ENCODE results near the gene TBC1D2B. TPM values are rescaled to one million over a fixed set of nuclear protein-coding genes. Genes with fewer than 3 reads are reported as not detected.

The TBC1D2B gene
- total RNA-seq, 1 donor from 2014 or later, result 69.3 TPM

GRCh38 chr15:78102741-78103140 is 25.2 kb upstream of the TBC1D2B start:
- TF ChIP-seq CTCF (IDR thresholded peaks at IDR 0.05), result no peak
- no peak overlapping the region for H3K27ac Mint-ChIP-seq (ENCODE audit: unreplicated experiment)
- no peaks in the 10 kb centered on the region for H3K27me3 Mint-ChIP-seq (ENCODE audit: unreplicated experiment)
- no peaks in the 10 kb centered on the region for H3K36me3 Mint-ChIP-seq (ENCODE audit: unreplicated experiment)
- no peak overlapping the region for H3K4me3 Mint-ChIP-seq (ENCODE audit: unreplicated experiment)
- DNase-seq (ENCODE audit: extremely low spot score, unreplicated experiment), result no peak
- no peaks in the 10 kb centered on the region for H3K9me3 Mint-ChIP-seq (ENCODE audit: unreplicated experiment)
- peaks cover 14% of the 10 kb centered on the region for H3K4me1 Mint-ChIP-seq (ENCODE audit: unreplicated experiment)

- no peak overlapping the region for H3K27ac Mint-ChIP-seq (ENCODE audit: unreplicated experiment)
- no peaks in the 10 kb centered on the region for H3K27me3 Mint-ChIP-seq (ENCODE audit: unreplicated experiment)
- TF ChIP-seq CTCF (IDR thresholded peaks at IDR 0.05), result no peak
- no peak for DNase-seq (ENCODE audit: extremely low spot score, unreplicated experiment)
- H3K4me1 Mint-ChIP-seq (ENCODE audit: unreplicated experiment), result peaks cover 14% of the 10 kb centered on the region
- no peaks in the 10 kb centered on the region for H3K9me3 Mint-ChIP-seq (ENCODE audit: unreplicated experiment)
- no peaks in the 10 kb centered on the region for H3K36me3 Mint-ChIP-seq (ENCODE audit: unreplicated experiment)
- H3K4me3 Mint-ChIP-seq (ENCODE audit: unreplicated experiment), result no peak overlapping the region
Measured at GRCh38 chr15:78102211-78102610, 24.7 kb upstream of the TBC1D2B start.

- no peak overlapping the region for H3K27ac Mint-ChIP-seq (ENCODE audit: unreplicated experiment)
- no peaks in the 10 kb centered on the region for H3K36me3 Mint-ChIP-seq (ENCODE audit: unreplicated experiment)
- H3K4me3 Mint-ChIP-seq (ENCODE audit: unreplicated experiment), result no peak overlapping the region
- H3K4me1 Mint-ChIP-seq (ENCODE audit: unreplicated experiment), result peaks cover 14% of the 10 kb centered on the region
- no peaks in the 10 kb centered on the region for H3K9me3 Mint-ChIP-seq (ENCODE audit: unreplicated experiment)
- H3K27me3 Mint-ChIP-seq (ENCODE audit: unreplicated experiment), result no peaks in the 10 kb centered on the region
- DNase-seq (ENCODE audit: extremely low spot score, unreplicated experiment), result no peak
- no peak for TF ChIP-seq CTCF (IDR thresholded peaks at IDR 0.05)
Measured at GRCh38 chr15:78101423-78102105, 24.1 kb upstream of the TBC1D2B start.

GRCh38 chr15:78100886-78101285 is 23.4 kb upstream of the TBC1D2B start:
- Mint-ChIP-seq H3K36me3 (ENCODE audit: unreplicated experiment) (no peaks in the 10 kb centered on the region), H3K27ac (ENCODE audit: unreplicated experiment) (no peak overlapping the region), H3K4me1 (ENCODE audit: unreplicated experiment) (peaks cover 14% of the 10 kb centered on the region), H3K27me3 (ENCODE audit: unreplicated experiment) (no peaks in the 10 kb centered on the region), H3K9me3 (ENCODE audit: unreplicated experiment) (no peaks in the 10 kb centered on the region), H3K4me3 (ENCODE audit: unreplicated experiment) (no peak overlapping the region)
- no peak for DNase-seq (ENCODE audit: extremely low spot score, unreplicated experiment)
- TF ChIP-seq CTCF (IDR thresholded peaks at IDR 0.05), result no peak

- no peak for TF ChIP-seq CTCF (IDR thresholded peaks at IDR 0.05)
- Mint-ChIP-seq H3K27ac (ENCODE audit: unreplicated experiment) (no peak overlapping the region), H3K4me3 (ENCODE audit: unreplicated experiment) (no peak overlapping the region), H3K27me3 (ENCODE audit: unreplicated experiment) (peaks cover 6% of the 10 kb centered on the region), H3K4me1 (ENCODE audit: unreplicated experiment) (peaks cover 3% of the 10 kb centered on the region), H3K9me3 (ENCODE audit: unreplicated experiment) (no peaks in the 10 kb centered on the region), H3K36me3 (ENCODE audit: unreplicated experiment) (no peaks in the 10 kb centered on the region)
- no peak for DNase-seq (ENCODE audit: extremely low spot score, unreplicated experiment)
Measured at GRCh38 chr15:78098131-78098755, 20.7 kb upstream of the TBC1D2B start.
